Gastroesophageal sphincter (tissue), 4 donors: ENCODE results near the gene LRRC41. TPM values are rescaled to one million over a fixed set of nuclear protein-coding genes. Genes with fewer than 3 reads are reported as not detected.

Experiments
- ATAC-seq: fragments of 150-250 bp; one replicate; pipeline ENCODE4 v1.9.1; 2016; ENCODE audit warnings: mild to moderate bottlenecking, moderate library complexity
- H3K27ac ChIP-seq, 4 donors: fragments of 200-600 bp; sonication (generic) in 3 of 4; 1 replicate in 3 of 4; 2 replicates in 1 of 4; pipeline ENCODE4 v1.5.1; 2016 to 2019
- H3K27me3 ChIP-seq: fragments of 200-600 bp; sonication (generic); one replicate; pipeline ENCODE4 v1.5.1; 2019
- H3K36me3 ChIP-seq, 2 donors: fragments of 200-600 bp; sonication (generic); one replicate each; pipeline ENCODE4 v1.5.1; 2019; ENCODE audit warnings: control low read depth in 1 of 2
- H3K4me1 ChIP-seq, 3 donors: fragments of 200-600 bp; sonication (generic); 1 replicate in 2 of 3; 2 replicates in 1 of 3; pipeline ENCODE4 v1.5.1; 2016 to 2019; ENCODE audit warnings: control low read depth in 2 of 3
- H3K4me3 ChIP-seq, 2 donors: fragments of 200-600 bp; sonication (generic); one replicate each; pipeline ENCODE4 v1.5.1; 2019; ENCODE audit warnings: mild to moderate bottlenecking in 1 of 2, moderate library complexity in 1 of 2
- H3K9me3 ChIP-seq, 3 donors: fragments of 200-600 bp; sonication (generic); one replicate each; pipeline ENCODE4 v1.5.1; 2017 to 2019; ENCODE audit warnings: control low read depth in 2 of 3
- EP300 ChIP-seq: sonication (generic); formaldehyde crosslinking; IDR thresholded peaks from one replicate; pipeline ENCODE4 v1.6.1; 2017; ENCODE audit warnings: antibody characterized with exemption, mild to moderate bottlenecking
- POLR2A ChIP-seq, 2 donors: fragments of 450-650 bp; IDR thresholded peaks; one replicate each; pipeline ENCODE4 v1.6.1; 2017; ENCODE audit warnings: antibody characterized with exemption in 2 of 2, mild to moderate bottlenecking in 2 of 2, moderate library complexity in 1 of 2
- POLR2AphosphoS5 ChIP-seq: sonication (generic); formaldehyde crosslinking; IDR thresholded peaks from one replicate; pipeline ENCODE4 v1.6.1; 2017; ENCODE audit warnings: antibody characterized with exemption
- WGBS, 2 donors: methylation state at CpG; one replicate each; pipeline ENCODE4 v1.1.5; 2018; ENCODE audit warnings: low coverage in 1 of 2; 5-methylcytosine and 5-hydroxymethylcytosine counted together
- total RNA-seq, 4 donors: library from RNA; depleted of rRNA; stranded (reverse); fragments of >200 nt; gene quantifications; one replicate each; pipeline ENCODE4 v1.1.0, GENCODE V29; 2016
- TF ChIP-seq, protein P1 (sequence below), 4 experiments: fragments of 200-600 bp in 2 of 4; fragments of 450-650 bp in 2 of 4; sonication (generic) in 1 of 4; IDR thresholded peaks; one replicate each; pipeline ENCODE4 v1.5.1; 2017 to 2019; ENCODE audit warnings: antibody characterized with exemption in 4 of 4, mild to moderate bottlenecking in 2 of 4, moderate library complexity in 2 of 4

LRRC41 gene
- total RNA-seq, 4 donors from 2014 or later = 55.6 to 77.9 (median 66.7) TPM

DNA sequence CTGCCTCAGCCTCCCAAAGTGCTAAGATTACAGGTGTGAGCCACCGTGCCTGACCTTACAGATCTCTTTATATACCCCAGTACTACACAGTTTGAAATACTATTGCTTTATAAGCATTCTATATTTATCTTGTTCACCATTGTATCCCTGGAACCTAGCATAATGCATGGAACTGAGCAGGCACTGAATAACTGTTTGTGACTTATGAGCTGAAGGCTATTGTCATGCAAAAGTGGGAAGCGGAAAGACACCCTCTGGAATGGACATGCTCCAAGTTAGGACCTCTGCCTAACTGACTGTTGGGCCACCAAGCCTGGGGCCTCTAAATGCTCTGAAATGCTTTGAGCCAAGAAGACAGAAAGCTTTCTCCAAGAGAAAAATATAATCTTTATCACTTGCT, 8.1 kb downstream of the LRRC41 start:
- Histone ChIP-seq H3K27ac (no peak overlapping the region), H3K9me3 (no peaks in the 10 kb centered on the region), H3K36me3 (peaks cover 0 to 70% of the 10 kb centered on the region in 2 donors), H3K4me3 (no peak overlapping the region), H3K27me3 (no peaks in the 10 kb centered on the region), H3K4me1 (peaks cover 0 to 24% (median 8%) of the 10 kb centered on the region in 3 donors)
- TF ChIP-seq, protein P1, sequence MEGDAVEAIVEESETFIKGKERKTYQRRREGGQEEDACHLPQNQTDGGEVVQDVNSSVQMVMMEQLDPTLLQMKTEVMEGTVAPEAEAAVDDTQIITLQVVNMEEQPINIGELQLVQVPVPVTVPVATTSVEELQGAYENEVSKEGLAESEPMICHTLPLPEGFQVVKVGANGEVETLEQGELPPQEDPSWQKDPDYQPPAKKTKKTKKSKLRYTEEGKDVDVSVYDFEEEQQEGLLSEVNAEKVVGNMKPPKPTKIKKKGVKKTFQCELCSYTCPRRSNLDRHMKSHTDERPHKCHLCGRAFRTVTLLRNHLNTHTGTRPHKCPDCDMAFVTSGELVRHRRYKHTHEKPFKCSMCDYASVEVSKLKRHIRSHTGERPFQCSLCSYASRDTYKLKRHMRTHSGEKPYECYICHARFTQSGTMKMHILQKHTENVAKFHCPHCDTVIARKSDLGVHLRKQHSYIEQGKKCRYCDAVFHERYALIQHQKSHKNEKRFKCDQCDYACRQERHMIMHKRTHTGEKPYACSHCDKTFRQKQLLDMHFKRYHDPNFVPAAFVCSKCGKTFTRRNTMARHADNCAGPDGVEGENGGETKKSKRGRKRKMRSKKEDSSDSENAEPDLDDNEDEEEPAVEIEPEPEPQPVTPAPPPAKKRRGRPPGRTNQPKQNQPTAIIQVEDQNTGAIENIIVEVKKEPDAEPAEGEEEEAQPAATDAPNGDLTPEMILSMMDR (IDR thresholded peaks at IDR 0.05) = no peak
- TF ChIP-seq EP300 (no peak), POLR2A (IDR thresholded peaks at IDR 0.05) (no peak), POLR2AphosphoS5 (no peak)
- 83 to 90% methylated on average over 1 to 2 of the region's 2 CpGs for WGBS, 2 donors
- no peak for ATAC-seq

DNA sequence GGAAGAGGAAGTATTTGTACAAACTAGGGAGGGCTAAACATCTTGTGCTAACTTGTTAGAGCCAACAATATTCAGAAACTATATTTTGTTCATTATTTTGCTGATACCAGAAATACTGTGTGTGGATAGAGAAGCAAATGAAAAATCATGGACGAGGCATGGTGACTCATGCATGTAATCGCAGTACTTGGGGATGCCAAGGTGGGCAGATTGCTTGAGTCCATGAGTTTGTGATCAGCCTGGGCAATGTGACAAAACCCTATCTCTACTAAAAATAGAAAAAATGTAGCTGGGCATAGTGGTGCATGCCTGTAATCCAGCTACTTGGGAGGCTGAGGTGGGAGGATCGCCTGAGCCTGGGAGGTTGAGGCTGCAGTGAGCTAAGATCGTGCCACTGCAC, 13.4 kb downstream of the LRRC41 start:
- H3K4me3 ChIP-seq = no peak overlapping the region
- H3K4me1 ChIP-seq = no peaks in the 10 kb centered on the region
- H3K9me3 ChIP-seq = no peaks in the 10 kb centered on the region
- 85% methylated on average over 4 of the region's 4 CpGs for WGBS, 2 donors
- H3K36me3 ChIP-seq = peaks cover 0 to 93% of the 10 kb centered on the region in 2 donors
- no peaks in the 10 kb centered on the region for H3K27me3 ChIP-seq
- TF ChIP-seq EP300 = no peak
- TF ChIP-seq, protein P1 (IDR thresholded peaks at IDR 0.05) = no peak
- no peak for TF ChIP-seq POLR2AphosphoS5
- no peak for TF ChIP-seq POLR2A (IDR thresholded peaks at IDR 0.05)
- H3K27ac ChIP-seq = no peak overlapping the region
- no peak for ATAC-seq

DNA sequence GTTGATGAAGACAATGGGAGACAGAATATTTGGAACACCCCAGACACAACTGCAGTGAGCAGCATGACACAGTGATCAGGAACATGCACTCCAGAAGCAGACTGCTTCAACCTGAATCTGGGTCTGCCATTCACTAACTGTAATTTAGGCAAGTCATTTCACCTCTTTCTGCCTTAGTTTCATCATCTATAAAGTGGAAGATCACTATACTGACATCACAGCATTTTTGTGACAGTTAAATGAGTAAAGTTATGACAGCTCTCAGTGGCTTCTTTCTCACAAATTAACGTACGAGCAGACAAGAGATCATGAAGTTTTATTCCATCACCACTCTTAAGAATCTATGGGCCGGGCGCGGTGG, 14.3 kb downstream of the LRRC41 start:
- TF ChIP-seq POLR2AphosphoS5 (no peak), POLR2A (IDR thresholded peaks at IDR 0.05) (no peak), EP300 (no peak)
- TF ChIP-seq, protein P1 (IDR thresholded peaks at IDR 0.05) = no peak
- no peak overlapping the region for H3K4me3 ChIP-seq
- H3K36me3 ChIP-seq = peaks cover 0 to 93% of the 10 kb centered on the region in 2 donors
- WGBS, 2 donors = 93% methylated on average over 5 of the region's 5 CpGs; no CpG with 5 or more reads in 1 of the 2 donors
- H3K9me3 ChIP-seq = no peaks in the 10 kb centered on the region
- ATAC-seq = no peak
- H3K4me1 ChIP-seq = no peaks in the 10 kb centered on the region
- no peaks in the 10 kb centered on the region for H3K27me3 ChIP-seq
- no peak overlapping the region for H3K27ac ChIP-seq

DNA sequence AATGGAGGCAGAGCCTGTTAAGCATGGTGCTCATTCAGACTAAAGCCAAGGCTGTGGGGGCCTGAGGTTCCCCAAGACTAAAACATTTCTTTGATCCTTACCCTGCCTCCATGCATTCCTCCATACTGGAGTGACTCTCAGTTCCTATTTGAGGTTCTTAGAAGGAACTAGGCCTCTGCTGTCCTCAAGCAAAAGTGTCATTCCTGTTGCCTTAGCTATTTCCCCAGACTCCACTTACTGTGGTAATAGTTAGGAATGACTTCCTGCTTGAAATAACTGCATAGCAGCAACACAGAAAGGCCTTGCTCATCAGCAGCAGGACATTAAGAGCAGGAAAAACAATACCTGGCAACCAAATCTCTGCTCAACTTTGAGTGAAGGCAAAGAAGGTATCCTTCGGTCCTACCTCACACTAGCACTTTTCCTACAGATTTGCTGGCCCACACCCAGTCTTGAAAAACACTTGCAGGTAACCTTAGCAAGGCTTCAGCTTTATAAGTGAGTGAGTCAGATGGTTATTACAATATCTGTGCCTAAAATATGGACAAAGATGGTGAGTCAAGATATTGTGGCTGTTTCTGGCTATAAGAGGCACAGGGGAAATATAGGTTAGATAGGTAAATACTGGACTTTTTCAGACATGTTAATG, 14.8 kb downstream of the LRRC41 start:
- Histone ChIP-seq H3K36me3 (peaks cover 0 to 93% of the 10 kb centered on the region in 2 donors), H3K4me1 (no peaks in the 10 kb centered on the region), H3K27me3 (no peaks in the 10 kb centered on the region), H3K9me3 (no peaks in the 10 kb centered on the region), H3K4me3 (no peak overlapping the region), H3K27ac (no peak overlapping the region)
- TF ChIP-seq EP300 (no peak), POLR2A (IDR thresholded peaks at IDR 0.05) (no peak), POLR2AphosphoS5 (no peak)
- TF ChIP-seq, protein P1 (IDR thresholded peaks at IDR 0.05) = no peak
- WGBS, 2 donors = 86% methylated on average over 1 of the region's 1 CpG; no CpG with 5 or more reads in 1 of the 2 donors
- ATAC-seq = no peak
